OCI-LY1 (cell line): Measurements from ENCODE around the gene CNTNAP4.

Experiments
- H2AFZ ChIP-seq: fragments of 200-600 bp; sonication (generic), shearing (Covaris generic); 2 replicates; pipeline ENCODE4 v1.6.0; 2014; ENCODE audit warnings: antibody characterized with exemption, mild to moderate bottlenecking, low read length
- H3F3A ChIP-seq: fragments of 200-600 bp; sonication (generic), shearing (Covaris generic); 2 replicates; pipeline ENCODE4 v1.6.0; 2014; ENCODE audit warnings: mild to moderate bottlenecking, antibody characterized with exemption, low read length, moderate library complexity; ENCODE audit not compliant: insufficient read depth
- H3K27ac ChIP-seq: fragments of 200-600 bp; sonication (generic); 2 replicates; pipeline ENCODE4 v1.5.1; 2014; ENCODE audit warnings: low read length, mixed run types, mild to moderate bottlenecking, low read depth; ENCODE audit not compliant: poor library complexity, severe bottlenecking
- H3K27me3 ChIP-seq: fragments of 200-600 bp; sonication (generic); 2 replicates; pipeline ENCODE4 v1.6.0; 2014; ENCODE audit warnings: antibody characterized with exemption, mild to moderate bottlenecking, low read length, moderate library complexity; ENCODE audit not compliant: insufficient read depth
- H3K36me3 ChIP-seq: fragments of 200-600 bp; sonication (generic); 2 replicates; pipeline ENCODE4 v1.6.1; 2014; ENCODE audit warnings: mild to moderate bottlenecking, antibody characterized with exemption, low read length, moderate library complexity, mixed read lengths; ENCODE audit not compliant: insufficient read depth
- H3K4me1 ChIP-seq: fragments of 200-600 bp; sonication (generic); 2 replicates; pipeline ENCODE4 v1.5.1; 2014; ENCODE audit warnings: mild to moderate bottlenecking, low read length, moderate library complexity; ENCODE audit not compliant: insufficient read depth, severe bottlenecking
- H3K4me2 ChIP-seq: fragments of 200-600 bp; sonication (generic), shearing (Covaris generic); 2 replicates; pipeline ENCODE4 v1.6.1; 2014; ENCODE audit warnings: low read length
- H3K4me3 ChIP-seq: fragments of 200-600 bp; sonication (generic); 2 replicates; pipeline ENCODE4 v1.5.1; 2014; ENCODE audit warnings: low read length, low read depth, mild to moderate bottlenecking, mixed read lengths; ENCODE audit not compliant: poor library complexity, severe bottlenecking
- H3K79me2 ChIP-seq: fragments of 200-600 bp; shearing (Covaris generic); 2 replicates; pipeline ENCODE4 v1.6.1; 2016; ENCODE audit warnings: mixed run types, low read length, mixed read lengths; ENCODE audit not compliant: insufficient read depth
- H3K9ac ChIP-seq: fragments of 200-600 bp; sonication (generic), shearing (Covaris generic); 2 replicates; pipeline ENCODE4 v1.6.1; 2014; ENCODE audit warnings: mild to moderate bottlenecking, low read length, mixed read lengths
- H3K9me2 ChIP-seq: fragments of 200-600 bp; sonication (generic), shearing (Covaris generic); 2 replicates; pipeline ENCODE4 v1.6.1; 2014; ENCODE audit warnings: low read depth, mild to moderate bottlenecking, low read length, mixed read lengths
- H3K9me3 ChIP-seq: fragments of 200-600 bp; shearing (Covaris generic); 2 replicates; pipeline ENCODE4 v1.6.1; 2014; ENCODE audit warnings: low read length, mixed read lengths
- H4K20me1 ChIP-seq: fragments of 200-600 bp; sonication (generic), shearing (Covaris generic); 2 replicates; pipeline ENCODE4 v1.6.0; 2016; ENCODE audit warnings: mild to moderate bottlenecking, low read length; ENCODE audit not compliant: insufficient read depth
- EZH2 ChIP-seq: fragments of 200-600 bp; sonication (generic), shearing (Covaris generic); IDR thresholded peaks from 2 replicates; pipeline ENCODE4 v1.8.0; 2017; ENCODE audit warnings: borderline replicate concordance, mixed run types, mild to moderate bottlenecking, antibody characterized with exemption, low read length, moderate library complexity, mixed read lengths
- TF ChIP-seq, protein P1 (sequence below): fragments of 200-600 bp; sonication (generic), shearing (Covaris generic); IDR thresholded peaks from 2 replicates; pipeline ENCODE4 v1.5.1; 2017; ENCODE audit warnings: mild to moderate bottlenecking, antibody characterized with exemption, low read length, moderate library complexity, mixed read lengths

CNTNAP4 gene

DNA sequence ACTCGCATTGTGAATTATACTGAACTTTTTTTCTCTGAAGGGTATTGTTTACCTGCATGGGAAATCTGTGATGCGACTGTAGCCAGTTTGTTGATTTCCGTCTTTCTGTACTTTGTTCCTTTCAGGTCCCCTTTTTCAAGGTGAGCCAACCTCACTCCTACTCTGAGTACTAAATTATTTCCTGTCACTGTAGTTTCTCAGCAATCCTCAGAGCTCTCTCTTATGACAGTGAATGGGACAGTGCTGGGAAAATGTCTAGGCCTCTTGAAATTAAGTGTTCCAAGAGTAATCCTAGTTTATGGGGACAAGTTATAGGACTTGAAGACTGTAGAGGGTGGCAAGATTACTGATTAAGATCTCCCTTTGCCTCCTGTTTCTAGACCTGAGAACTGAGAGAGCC is 167.6 kb downstream of the CNTNAP4 start:
- Histone ChIP-seq H3F3A (no peaks in the 10 kb centered on the region), H3K79me2 (no peaks in the 10 kb centered on the region), H3K27me3 (no peaks in the 10 kb centered on the region), H2AFZ (no peak overlapping the region), H3K4me3 (no peak overlapping the region), H3K27ac (no peak overlapping the region), H3K36me3 (no peaks in the 10 kb centered on the region), H3K9ac (no peak overlapping the region), H3K9me3 (no peaks in the 10 kb centered on the region), H3K4me2 (no peak overlapping the region), H3K9me2 (no peaks in the 10 kb centered on the region), H3K4me1 (no peaks in the 10 kb centered on the region), H4K20me1 (no peaks in the 10 kb centered on the region)
- TF ChIP-seq, protein P1, sequence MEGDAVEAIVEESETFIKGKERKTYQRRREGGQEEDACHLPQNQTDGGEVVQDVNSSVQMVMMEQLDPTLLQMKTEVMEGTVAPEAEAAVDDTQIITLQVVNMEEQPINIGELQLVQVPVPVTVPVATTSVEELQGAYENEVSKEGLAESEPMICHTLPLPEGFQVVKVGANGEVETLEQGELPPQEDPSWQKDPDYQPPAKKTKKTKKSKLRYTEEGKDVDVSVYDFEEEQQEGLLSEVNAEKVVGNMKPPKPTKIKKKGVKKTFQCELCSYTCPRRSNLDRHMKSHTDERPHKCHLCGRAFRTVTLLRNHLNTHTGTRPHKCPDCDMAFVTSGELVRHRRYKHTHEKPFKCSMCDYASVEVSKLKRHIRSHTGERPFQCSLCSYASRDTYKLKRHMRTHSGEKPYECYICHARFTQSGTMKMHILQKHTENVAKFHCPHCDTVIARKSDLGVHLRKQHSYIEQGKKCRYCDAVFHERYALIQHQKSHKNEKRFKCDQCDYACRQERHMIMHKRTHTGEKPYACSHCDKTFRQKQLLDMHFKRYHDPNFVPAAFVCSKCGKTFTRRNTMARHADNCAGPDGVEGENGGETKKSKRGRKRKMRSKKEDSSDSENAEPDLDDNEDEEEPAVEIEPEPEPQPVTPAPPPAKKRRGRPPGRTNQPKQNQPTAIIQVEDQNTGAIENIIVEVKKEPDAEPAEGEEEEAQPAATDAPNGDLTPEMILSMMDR = no peak
- TF ChIP-seq EZH2 = no peak

DNA sequence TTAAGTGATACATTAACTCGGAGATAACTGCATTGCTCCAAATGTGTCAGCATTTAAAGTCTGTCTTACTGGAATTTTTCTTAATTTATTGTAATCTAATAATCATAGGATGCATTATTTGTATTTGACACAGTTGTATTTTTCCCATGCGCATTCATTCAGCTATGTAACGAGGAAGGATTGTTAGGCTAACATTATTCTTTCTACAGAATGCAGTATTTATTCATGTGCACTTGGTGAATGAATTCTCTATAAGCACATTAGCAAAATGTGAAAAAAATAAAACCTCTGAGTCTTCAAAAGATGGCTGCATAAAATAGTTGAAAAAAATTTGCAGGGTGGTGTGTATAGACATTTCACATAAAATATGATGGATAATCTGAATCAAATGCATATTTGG is 168.6 kb downstream of the CNTNAP4 start:
- H3K4me3 ChIP-seq = no peak overlapping the region
- no peaks in the 10 kb centered on the region for H3K27me3 ChIP-seq
- H3K4me1 ChIP-seq = no peaks in the 10 kb centered on the region
- no peaks in the 10 kb centered on the region for H3K9me3 ChIP-seq
- H3K27ac ChIP-seq = no peak overlapping the region
- no peak overlapping the region for H3K9ac ChIP-seq
- H3K79me2 ChIP-seq = no peaks in the 10 kb centered on the region
- TF ChIP-seq, protein P1 = no peak
- no peak for TF ChIP-seq EZH2
- no peaks in the 10 kb centered on the region for H3K36me3 ChIP-seq
- no peak overlapping the region for H3K4me2 ChIP-seq
- H2AFZ ChIP-seq = no peak overlapping the region
- H4K20me1 ChIP-seq = no peaks in the 10 kb centered on the region
- no peaks in the 10 kb centered on the region for H3K9me2 ChIP-seq
- H3F3A ChIP-seq = no peaks in the 10 kb centered on the region

DNA sequence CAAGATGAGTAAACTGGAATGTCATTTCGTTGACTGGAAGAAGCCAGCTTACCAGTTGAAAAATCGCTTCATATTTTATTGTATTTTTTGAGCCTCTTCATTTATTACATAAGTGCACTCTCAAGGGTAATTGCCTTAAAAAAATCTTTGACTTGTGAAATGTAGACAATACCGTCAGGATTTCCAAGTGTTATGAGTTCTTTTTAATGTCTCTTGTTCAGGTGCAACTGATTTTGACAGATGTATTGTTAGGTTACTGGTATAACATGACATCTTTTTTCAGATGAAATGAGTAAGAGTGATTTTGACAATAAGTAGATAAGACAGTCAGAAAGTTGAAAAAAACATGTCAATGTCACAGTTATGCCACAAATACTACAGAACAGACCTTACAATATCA is 169.1 kb downstream of the CNTNAP4 start:
- no peak overlapping the region for H3K4me3 ChIP-seq
- no peak overlapping the region for H3K27ac ChIP-seq
- H4K20me1 ChIP-seq = no peaks in the 10 kb centered on the region
- no peaks in the 10 kb centered on the region for H3K9me3 ChIP-seq
- no peaks in the 10 kb centered on the region for H3K27me3 ChIP-seq
- no peaks in the 10 kb centered on the region for H3F3A ChIP-seq
- no peak overlapping the region for H2AFZ ChIP-seq
- no peaks in the 10 kb centered on the region for H3K4me1 ChIP-seq
- no peaks in the 10 kb centered on the region for H3K79me2 ChIP-seq
- H3K9ac ChIP-seq = no peak overlapping the region
- TF ChIP-seq EZH2 = no peak
- TF ChIP-seq, protein P1 = no peak
- H3K4me2 ChIP-seq = no peak overlapping the region
- no peaks in the 10 kb centered on the region for H3K36me3 ChIP-seq
- H3K9me2 ChIP-seq = no peaks in the 10 kb centered on the region
